ENCODE measurements around the gene TMEM235. TPM values are rescaled to one million over a fixed set of nuclear protein-coding genes. Genes with fewer than 3 reads are reported as not detected.

Gene TMEM235
- total and polyA plus RNA-seq, 2 experiments from 2014 or later: not detected

- Histone ChIP-seq H2AFZ (no peak overlapping the region), H3K4me1 (ENCODE audit: insufficient read depth) (no peaks in the 10 kb centered on the region), H3K27me3 (ENCODE audit: insufficient read depth) (peaks cover 5% of the 10 kb centered on the region), H3K27ac (ENCODE audit: low read depth) (no peak overlapping the region), H3K9me2 (ENCODE audit: insufficient read depth) (no peaks in the 10 kb centered on the region), H3K4me2 (no peak overlapping the region), H4K20me1 (replicated peaks; ENCODE audit: insufficient read depth) (no peaks in the 10 kb centered on the region), H3K79me2 (replicated peaks; ENCODE audit: insufficient read depth) (no peaks in the 10 kb centered on the region), H3K36me3 (ENCODE audit: insufficient read depth) (no peaks in the 10 kb centered on the region), H3F3A (replicated peaks; ENCODE audit: low read depth) (no peaks in the 10 kb centered on the region), H3K4me3 (no peak overlapping the region)
- no peak for TF ChIP-seq CREB1 (CRISPR knock-in tag; IDR thresholded peaks at IDR 0.05; ENCODE audit: low read depth)
- TF ChIP-seq NANOG (IDR thresholded peaks at IDR 0.05; ENCODE audit: borderline replicate concordance): no peak
- no peak for TF ChIP-seq CTCF (conservative IDR thresholded peaks at IDR 0.05; ENCODE audit: low read depth in 2 of 2)
- no peak for TF ChIP-seq ZNF114 (CRISPR knock-in tag; IDR thresholded peaks at IDR 0.05)
- TF ChIP-seq REST (IDR thresholded peaks at IDR 0.05; ENCODE audit: unreplicated experiment): no peak
- TF ChIP-seq EZH2phosphoT487 (IDR thresholded peaks at IDR 0.05; ENCODE audit: unreplicated experiment): no peak
- TF ChIP-seq ZNF462 (CRISPR knock-in tag; IDR thresholded peaks at IDR 0.05): no peak
- TF ChIP-seq JUNB (IDR thresholded peaks at IDR 0.05; ENCODE audit: unreplicated experiment): no peak
- TF ChIP-seq EZH2 (IDR thresholded peaks at IDR 0.05; ENCODE audit: low read depth, unreplicated experiment): no peak
- no peak for TF ChIP-seq STAT1 (IDR thresholded peaks at IDR 0.05; ENCODE audit: unreplicated experiment)
- H3K9me3 Mint-ChIP-seq: no peaks in the 10 kb centered on the region
- no peak for DNase-seq (ENCODE audit: low spot score)
- no peak overlapping the region for H3K4me3 Mint-ChIP-seq
- H3K36me3 Mint-ChIP-seq (ENCODE audit: low read depth): no peaks in the 10 kb centered on the region
- H3K4me1 Mint-ChIP-seq: peaks cover 4% of the 10 kb centered on the region; the same call in 1 of the 3 replicates
- peaks cover 18% of the 10 kb centered on the region for H3K27me3 Mint-ChIP-seq (ENCODE audit: insufficient read depth, low read depth, poor library complexity)
- no peak for ATAC-seq
- no peak overlapping the region for H3K27ac Mint-ChIP-seq
Measured at GRCh38 chr17:78237401-78238012, 6.1 kb downstream of the TMEM235 start.
